ENCODE data around the gene SCYGR3. TPM values are rescaled to one million over a fixed set of nuclear protein-coding genes. Genes with fewer than 3 reads are reported as not detected.

SCYGR3 gene
- total RNA-seq, 1 experiment from 2014 or later = not detected

Other genes starting within 250 kb of the SCYGR3 start
- gene TM4SF20, start 235.5 kb downstream of the SCYGR3 start, total RNA-seq (2014; rRNA removed; shearing (Covaris generic)) = not detected in 2 replicates
- gene SCYGR1, start 226.9 kb downstream of the SCYGR3 start, total RNA-seq (2014; rRNA removed; shearing (Covaris generic)) = not detected in 2 replicates
- 47.0 and 69.9 TPM in 2 replicates for gene AGFG1, start 142.7 kb downstream of the SCYGR3 start, total RNA-seq (2014; rRNA removed; shearing (Covaris generic))
- gene SCYGR2, start 15.9 kb downstream of the SCYGR3 start, total RNA-seq (2014; rRNA removed; shearing (Covaris generic)) = not detected in 2 replicates
- not detected in 2 replicates for gene SCYGR4, start 2.7 kb upstream of the SCYGR3 start, total RNA-seq (2014; rRNA removed; shearing (Covaris generic))
- gene SCYGR5, start 52.0 kb upstream of the SCYGR3 start, total RNA-seq (2014; rRNA removed; shearing (Covaris generic)) = not detected in 2 replicates
- gene SLC19A3, start 103.2 kb upstream of the SCYGR3 start, total RNA-seq (2014; rRNA removed; shearing (Covaris generic)) = 0.07 and 0.10 TPM in 2 replicates
- gene SCYGR6, start 109.9 kb upstream of the SCYGR3 start, total RNA-seq (2014; rRNA removed; shearing (Covaris generic)) = not detected in 2 replicates
- gene SCYGR7, start 113.5 kb upstream of the SCYGR3 start, total RNA-seq (2014; rRNA removed; shearing (Covaris generic)) = not detected in 2 replicates
- not detected in 2 replicates for gene SCYGR8, start 131.1 kb upstream of the SCYGR3 start, total RNA-seq (2014; rRNA removed; shearing (Covaris generic))
- gene CCL20, start 199.0 kb upstream of the SCYGR3 start, total RNA-seq (2014; rRNA removed; shearing (Covaris generic)) = not detected in 2 replicates